ENCODE results near the gene SPRING1. TPM values are rescaled to one million over a fixed set of nuclear protein-coding genes. Genes with fewer than 3 reads are reported as not detected.
A peak's percentile ranks its signal among the peaks of the same experiment; 100 is the strongest.

The SPRING1 gene
- total RNA-seq, 1 donor from 2014 or later, result 6.3 TPM

DNA sequence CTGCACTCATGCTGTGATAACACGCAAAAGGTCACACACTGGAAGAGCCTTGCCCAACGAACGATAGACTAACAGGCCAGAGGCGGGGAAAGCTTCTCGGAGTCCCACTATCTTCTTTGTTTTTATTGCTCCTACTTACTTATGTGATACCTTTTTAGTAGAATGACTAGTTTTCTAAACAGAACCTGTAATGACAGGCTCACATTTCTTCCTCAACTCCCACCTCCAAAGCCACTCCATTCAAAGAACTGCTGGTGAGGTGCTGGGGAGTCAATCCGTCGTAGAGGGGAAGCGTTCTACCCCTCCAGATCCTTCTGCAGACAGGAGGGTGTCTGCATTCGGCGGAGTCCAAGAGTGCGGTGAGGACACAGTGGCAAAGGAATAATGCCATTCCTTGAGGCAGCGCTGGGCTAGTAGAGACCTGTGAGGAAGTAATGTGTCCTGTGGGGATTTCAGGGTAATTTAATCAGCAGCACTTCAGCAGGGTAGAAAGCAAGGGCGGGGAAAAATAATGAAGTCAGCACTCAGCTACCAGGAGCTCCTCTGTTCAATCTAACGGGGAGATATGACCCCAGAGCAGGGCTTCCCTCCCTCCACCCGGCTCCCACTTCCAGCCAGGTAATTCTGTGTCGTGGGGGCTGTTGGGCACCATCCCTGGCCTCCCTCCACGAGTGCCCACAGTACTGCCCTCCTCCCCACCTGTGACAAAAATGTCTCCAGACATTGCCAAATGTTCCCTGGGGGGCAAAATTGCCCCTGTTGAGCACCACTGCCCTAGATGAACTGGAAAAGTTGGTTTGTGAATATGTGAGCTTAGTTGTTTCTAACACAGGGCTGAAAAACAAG, 25.2 kb downstream of the SPRING1 start:
- Histone ChIP-seq H3K27me3 (ENCODE audit: control insufficient read depth in 3 of 3, insufficient read depth in 3 of 3, low read length in 3 of 3) (peaks cover 0 to 5% (median 0%) of the 10 kb centered on the region in 3 donors), H3K4me3 (ENCODE audit: low read length in 3 of 3) (no peak overlapping the region), H3K36me3 (ENCODE audit: control insufficient read depth in 3 of 3, insufficient read depth in 3 of 3, low read length in 3 of 3) (peaks cover 0 to 4% (median 0%) of the 10 kb centered on the region in 3 donors), H3K9ac (ENCODE audit: low read depth in 1 of 3, low read length in 3 of 3) (no peak overlapping the region), H3K4me1 (ENCODE audit: control insufficient read depth in 3 of 3, insufficient read depth in 3 of 3, low read length in 3 of 3) (peaks cover 30 to 39% (median 31%) of the 10 kb centered on the region in 3 donors), H3K9me3 (ENCODE audit: control insufficient read depth in 3 of 3, low read length in 3 of 3) (no peaks in the 10 kb centered on the region), H3K27ac (ENCODE audit: low read depth, low read length) (no peak overlapping the region)

DNA sequence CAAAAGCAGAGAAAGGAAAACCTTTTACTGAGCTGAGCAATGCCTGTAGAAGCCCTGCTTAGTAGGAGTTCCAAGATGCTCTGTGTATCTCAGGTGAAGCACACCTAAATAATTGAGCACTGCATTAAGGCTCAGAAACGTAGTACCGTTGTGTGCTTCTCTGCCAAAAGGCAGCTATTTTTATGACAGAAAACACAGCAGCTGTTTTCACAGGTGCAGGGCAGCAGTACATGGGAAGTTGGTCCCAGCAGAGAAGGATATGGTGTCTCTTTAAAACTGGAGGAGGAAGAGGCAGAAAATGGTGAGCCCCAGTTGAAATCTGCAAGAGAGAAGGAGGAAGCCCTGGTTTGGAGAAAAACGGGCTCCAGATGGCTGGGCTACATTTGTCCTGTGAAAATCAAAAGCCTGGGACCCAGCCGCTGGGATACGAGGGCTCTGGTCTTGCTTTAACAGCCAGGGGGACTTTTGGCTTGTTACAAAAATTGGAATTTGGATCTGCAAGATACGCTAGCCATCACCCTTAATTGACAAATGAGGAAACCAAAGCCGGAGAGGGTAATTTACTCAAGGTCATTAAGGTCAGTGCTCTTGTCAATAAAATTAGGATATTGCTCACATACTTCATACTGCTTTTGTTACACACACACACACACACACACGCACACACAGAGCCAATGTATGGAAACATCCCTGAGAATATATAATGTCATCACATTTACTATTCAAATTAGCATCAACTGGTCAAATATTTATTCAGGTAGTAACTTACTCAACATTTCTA, 27.3 kb downstream of the SPRING1 start:
- Histone ChIP-seq H3K9me3 (ENCODE audit: control insufficient read depth in 3 of 3, low read length in 3 of 3) (no peaks in the 10 kb centered on the region), H3K4me3 (ENCODE audit: low read length in 3 of 3) (no peak overlapping the region), H3K27ac (ENCODE audit: low read depth, low read length) (no peak overlapping the region), H3K27me3 (ENCODE audit: control insufficient read depth in 3 of 3, insufficient read depth in 3 of 3, low read length in 3 of 3) (peaks cover 0 to 5% (median 0%) of the 10 kb centered on the region in 3 donors), H3K9ac (ENCODE audit: low read depth in 1 of 3, low read length in 3 of 3) (no peak overlapping the region), H3K36me3 (ENCODE audit: control insufficient read depth in 3 of 3, insufficient read depth in 3 of 3, low read length in 3 of 3) (peaks cover 0 to 4% (median 0%) of the 10 kb centered on the region in 3 donors), H3K4me1 (ENCODE audit: control insufficient read depth in 3 of 3, insufficient read depth in 3 of 3, low read length in 3 of 3) (peaks cover 19 to 22% (median 19%) of the 10 kb centered on the region in 3 donors)

DNA sequence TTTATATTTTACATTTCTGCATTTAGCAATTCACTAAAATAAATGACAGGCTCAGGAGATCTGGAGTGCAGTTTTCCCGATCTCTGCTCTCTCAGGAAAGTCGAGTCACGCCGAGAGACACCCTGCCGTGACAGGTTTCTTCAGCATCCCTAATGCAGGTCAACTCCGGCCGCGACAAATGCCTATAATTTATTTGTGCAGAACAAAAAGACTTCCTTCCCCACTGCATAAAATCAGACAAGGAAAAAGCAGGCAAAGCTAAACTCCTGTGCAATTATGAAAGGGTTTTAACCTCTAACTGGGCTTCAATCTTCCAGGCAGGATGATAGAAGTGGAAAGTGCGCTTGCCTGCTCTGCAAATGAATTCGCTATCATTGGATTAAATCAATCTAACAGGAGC, 28.1 kb downstream of the SPRING1 start:
- no peak overlapping the region for H3K9ac ChIP-seq (ENCODE audit: low read depth in 1 of 3, low read length in 3 of 3)
- H3K27me3 ChIP-seq (ENCODE audit: control insufficient read depth in 3 of 3, insufficient read depth in 3 of 3, low read length in 3 of 3), result peaks cover 0 to 5% (median 0%) of the 10 kb centered on the region in 3 donors
- H3K4me3 ChIP-seq (ENCODE audit: low read length in 3 of 3), result no peak overlapping the region
- H3K9me3 ChIP-seq (ENCODE audit: control insufficient read depth in 3 of 3, low read length in 3 of 3), result no peaks in the 10 kb centered on the region
- H3K4me1 ChIP-seq (ENCODE audit: control insufficient read depth in 3 of 3, insufficient read depth in 3 of 3, low read length in 3 of 3), result peaks cover 19 to 21% (median 19%) of the 10 kb centered on the region in 3 donors
- no peaks in the 10 kb centered on the region for H3K36me3 ChIP-seq (ENCODE audit: control insufficient read depth in 3 of 3, insufficient read depth in 3 of 3, low read length in 3 of 3)
- no peak overlapping the region for H3K27ac ChIP-seq (ENCODE audit: low read depth, low read length)

DNA sequence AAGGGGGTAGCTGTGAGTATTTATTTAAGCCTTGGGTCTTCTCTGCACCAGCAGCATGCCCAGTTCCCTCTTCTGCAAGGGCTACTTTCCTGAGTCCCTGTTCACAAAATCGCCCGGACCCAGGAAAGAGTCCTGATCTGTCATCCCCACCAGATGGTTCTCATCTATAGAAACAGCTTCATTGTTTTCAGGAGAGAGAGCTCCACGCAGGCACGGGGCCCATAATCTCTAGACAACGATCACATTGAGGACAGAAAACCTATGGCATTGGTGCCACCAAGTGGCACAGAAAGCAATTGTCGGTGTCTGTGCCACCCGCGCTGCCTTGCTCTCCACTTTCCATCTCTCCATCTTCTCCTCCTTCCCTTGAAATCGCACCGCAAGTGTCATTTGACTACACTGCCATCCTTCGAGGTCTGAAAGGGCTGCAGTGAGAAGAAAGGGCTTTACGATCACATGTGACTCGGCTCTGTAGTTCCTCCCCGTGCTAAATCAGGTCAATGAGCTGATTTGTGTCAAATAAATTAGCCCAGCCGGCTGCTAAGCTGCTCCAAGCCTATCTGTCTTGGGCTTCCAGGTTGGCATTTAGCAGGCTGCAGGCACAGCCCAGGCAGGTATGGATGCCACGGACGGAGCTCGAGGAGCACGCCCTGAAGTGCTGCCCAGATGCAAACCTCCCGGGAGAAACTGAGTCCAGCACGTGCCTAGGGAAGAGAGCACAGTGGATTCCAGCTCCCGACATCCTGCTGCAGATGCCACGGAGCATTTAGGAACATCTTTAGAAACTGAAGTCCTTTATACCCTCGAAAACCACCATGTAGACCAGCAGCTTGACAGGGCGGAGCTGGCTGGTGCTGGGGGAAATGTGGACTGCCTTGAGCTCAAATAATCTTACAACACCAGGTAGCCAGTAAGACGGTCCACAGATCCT, 28.8 kb downstream of the SPRING1 start:
- H3K9me3 ChIP-seq (ENCODE audit: control insufficient read depth in 3 of 3, low read length in 3 of 3), result no peaks in the 10 kb centered on the region
- H3K4me3 ChIP-seq (ENCODE audit: low read length in 3 of 3), result peak overlapping the region; percentile 11 to 58 (median 41)
- H3K4me1 ChIP-seq (ENCODE audit: control insufficient read depth in 3 of 3, insufficient read depth in 3 of 3, low read length in 3 of 3), result peaks cover 19 to 21% (median 19%) of the 10 kb centered on the region in 3 donors
- no peak overlapping the region for H3K27ac ChIP-seq (ENCODE audit: low read depth, low read length)
- no peaks in the 10 kb centered on the region for H3K36me3 ChIP-seq (ENCODE audit: control insufficient read depth in 3 of 3, insufficient read depth in 3 of 3, low read length in 3 of 3)
- H3K27me3 ChIP-seq (ENCODE audit: control insufficient read depth in 3 of 3, insufficient read depth in 3 of 3, low read length in 3 of 3), result peaks cover 0 to 5% (median 0%) of the 10 kb centered on the region in 3 donors
- H3K9ac ChIP-seq (ENCODE audit: low read depth in 1 of 3, low read length in 3 of 3), result peak overlapping the region in 1 of 3 donors; percentile 41

DNA sequence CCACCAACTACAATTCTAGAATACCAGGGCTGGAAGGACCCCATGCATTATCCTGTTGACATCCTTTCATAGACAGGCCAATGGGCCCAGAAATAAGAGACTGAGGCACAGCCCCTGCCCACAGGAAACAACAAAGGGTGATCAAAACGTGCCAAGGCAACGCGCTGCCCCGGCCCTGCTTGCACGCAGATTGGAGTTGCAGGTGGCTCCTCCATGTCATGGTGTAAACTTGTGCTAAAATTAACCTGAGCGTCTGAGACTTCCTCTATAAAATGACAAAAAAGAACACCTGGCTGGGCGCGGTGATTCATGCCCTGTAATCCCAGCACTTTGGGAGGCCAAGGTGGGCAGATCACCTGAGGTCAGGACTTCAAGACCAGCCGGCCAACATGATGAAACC, 30.1 kb downstream of the SPRING1 start:
- peaks cover 0 to 5% (median 0%) of the 10 kb centered on the region in 3 donors for H3K27me3 ChIP-seq (ENCODE audit: control insufficient read depth in 3 of 3, insufficient read depth in 3 of 3, low read length in 3 of 3)
- H3K4me1 ChIP-seq (ENCODE audit: control insufficient read depth in 3 of 3, insufficient read depth in 3 of 3, low read length in 3 of 3), result peaks cover 23 to 25% (median 23%) of the 10 kb centered on the region in 3 donors
- H3K4me3 ChIP-seq (ENCODE audit: low read length in 3 of 3), result no peak overlapping the region
- H3K9me3 ChIP-seq (ENCODE audit: control insufficient read depth in 3 of 3, low read length in 3 of 3), result no peaks in the 10 kb centered on the region
- H3K9ac ChIP-seq (ENCODE audit: low read depth in 1 of 3, low read length in 3 of 3), result no peak overlapping the region
- H3K36me3 ChIP-seq (ENCODE audit: control insufficient read depth in 3 of 3, insufficient read depth in 3 of 3, low read length in 3 of 3), result no peaks in the 10 kb centered on the region
- no peak overlapping the region for H3K27ac ChIP-seq (ENCODE audit: low read depth, low read length)

DNA sequence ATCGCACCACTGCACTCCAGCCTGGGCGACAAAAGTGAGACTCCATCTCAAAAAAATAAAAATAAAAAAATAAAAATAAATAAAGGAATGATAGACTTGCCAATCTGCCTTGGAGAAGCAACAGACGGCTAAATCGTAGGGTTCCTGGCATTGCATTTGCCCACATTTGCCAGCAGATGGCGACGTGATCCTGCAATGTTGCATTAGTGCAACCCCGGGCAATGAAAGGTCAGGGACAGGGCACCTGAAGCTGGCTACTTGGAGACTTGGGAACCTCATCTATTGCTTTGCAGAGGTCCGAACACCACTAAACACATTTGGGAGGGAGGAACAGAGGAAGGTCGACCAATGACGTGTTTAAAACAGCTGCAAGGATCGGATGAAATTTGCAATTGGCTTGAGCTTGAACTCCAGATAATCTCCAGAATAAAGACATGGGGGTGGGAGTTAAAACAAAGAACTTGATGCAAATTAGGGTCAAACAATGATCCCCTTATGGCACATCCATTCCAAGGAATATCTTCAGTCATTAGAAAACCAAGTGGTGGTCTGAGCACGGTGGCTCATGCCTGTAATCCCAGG, 34.6 kb downstream of the SPRING1 start:
- peaks cover 4% of the 10 kb centered on the region in 3 donors for H3K4me1 ChIP-seq (ENCODE audit: control insufficient read depth in 3 of 3, insufficient read depth in 3 of 3, low read length in 3 of 3)
- H3K9ac ChIP-seq (ENCODE audit: low read depth in 1 of 3, low read length in 3 of 3), result no peak overlapping the region
- H3K36me3 ChIP-seq (ENCODE audit: control insufficient read depth in 3 of 3, insufficient read depth in 3 of 3, low read length in 3 of 3), result no peaks in the 10 kb centered on the region
- H3K27ac ChIP-seq (ENCODE audit: low read depth, low read length), result no peak overlapping the region
- peak overlapping the region in 1 of 3 donors; percentile 48 for H3K4me3 ChIP-seq (ENCODE audit: low read length in 3 of 3)
- H3K27me3 ChIP-seq (ENCODE audit: control insufficient read depth in 3 of 3, insufficient read depth in 3 of 3, low read length in 3 of 3), result no peaks in the 10 kb centered on the region
- H3K9me3 ChIP-seq (ENCODE audit: control insufficient read depth in 3 of 3, low read length in 3 of 3), result no peaks in the 10 kb centered on the region

DNA sequence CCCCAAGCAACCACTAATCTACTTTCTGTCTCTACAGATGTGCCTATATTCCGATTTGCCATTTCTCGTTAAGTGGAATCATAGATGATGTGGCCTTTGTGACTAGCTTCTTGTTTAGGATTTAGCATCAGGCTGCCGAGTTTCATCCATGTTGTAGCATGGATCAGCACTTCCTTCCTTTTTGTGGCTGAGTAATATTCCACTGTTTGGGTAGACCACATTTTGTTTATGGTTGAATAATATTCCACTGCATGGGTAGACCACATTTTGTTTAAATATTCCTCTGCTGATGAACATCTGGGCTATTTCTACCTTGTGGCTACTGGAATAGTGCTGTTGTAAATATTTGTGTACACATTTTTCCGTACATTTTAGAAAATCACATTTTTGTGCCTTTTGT, 36.4 kb downstream of the SPRING1 start:
- Histone ChIP-seq H3K4me3 (ENCODE audit: low read length in 3 of 3) (no peak overlapping the region), H3K4me1 (ENCODE audit: control insufficient read depth in 3 of 3, insufficient read depth in 3 of 3, low read length in 3 of 3) (peaks cover 4 to 10% (median 4%) of the 10 kb centered on the region in 3 donors), H3K27ac (ENCODE audit: low read depth, low read length) (no peak overlapping the region), H3K9me3 (ENCODE audit: control insufficient read depth in 3 of 3, low read length in 3 of 3) (no peaks in the 10 kb centered on the region), H3K9ac (ENCODE audit: low read depth in 1 of 3, low read length in 3 of 3) (no peak overlapping the region), H3K36me3 (ENCODE audit: control insufficient read depth in 3 of 3, insufficient read depth in 3 of 3, low read length in 3 of 3) (no peaks in the 10 kb centered on the region), H3K27me3 (ENCODE audit: control insufficient read depth in 3 of 3, insufficient read depth in 3 of 3, low read length in 3 of 3) (no peaks in the 10 kb centered on the region)

DNA sequence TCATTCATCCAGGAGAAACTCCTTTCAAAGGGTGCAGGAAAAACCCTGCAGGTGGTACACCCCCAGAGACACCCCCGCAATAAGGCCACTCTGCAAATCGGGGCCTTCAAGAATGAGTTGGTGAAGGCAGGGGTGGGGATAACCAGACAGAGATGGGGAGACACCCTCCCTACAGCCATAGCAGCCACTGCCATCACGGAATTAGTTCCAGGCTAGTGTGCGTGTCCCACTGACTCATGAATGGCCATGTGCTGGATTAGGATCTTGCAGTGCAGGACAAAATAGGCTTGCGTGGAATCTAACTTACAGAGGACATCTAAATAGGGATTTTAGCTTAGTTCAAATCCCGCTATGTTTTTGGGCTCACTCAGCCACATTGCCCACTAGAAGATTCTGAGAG, 37.8 kb downstream of the SPRING1 start:
- Histone ChIP-seq H3K9ac (ENCODE audit: low read depth in 1 of 3, low read length in 3 of 3) (no peak overlapping the region), H3K9me3 (ENCODE audit: control insufficient read depth in 3 of 3, low read length in 3 of 3) (no peaks in the 10 kb centered on the region), H3K27me3 (ENCODE audit: control insufficient read depth in 3 of 3, insufficient read depth in 3 of 3, low read length in 3 of 3) (peaks cover 0 to 3% (median 3%) of the 10 kb centered on the region in 3 donors), H3K36me3 (ENCODE audit: control insufficient read depth in 3 of 3, insufficient read depth in 3 of 3, low read length in 3 of 3) (no peaks in the 10 kb centered on the region), H3K27ac (ENCODE audit: low read depth, low read length) (no peak overlapping the region), H3K4me3 (ENCODE audit: low read length in 3 of 3) (no peak overlapping the region), H3K4me1 (ENCODE audit: control insufficient read depth in 3 of 3, insufficient read depth in 3 of 3, low read length in 3 of 3) (peaks cover 4 to 12% (median 4%) of the 10 kb centered on the region in 3 donors)

DNA sequence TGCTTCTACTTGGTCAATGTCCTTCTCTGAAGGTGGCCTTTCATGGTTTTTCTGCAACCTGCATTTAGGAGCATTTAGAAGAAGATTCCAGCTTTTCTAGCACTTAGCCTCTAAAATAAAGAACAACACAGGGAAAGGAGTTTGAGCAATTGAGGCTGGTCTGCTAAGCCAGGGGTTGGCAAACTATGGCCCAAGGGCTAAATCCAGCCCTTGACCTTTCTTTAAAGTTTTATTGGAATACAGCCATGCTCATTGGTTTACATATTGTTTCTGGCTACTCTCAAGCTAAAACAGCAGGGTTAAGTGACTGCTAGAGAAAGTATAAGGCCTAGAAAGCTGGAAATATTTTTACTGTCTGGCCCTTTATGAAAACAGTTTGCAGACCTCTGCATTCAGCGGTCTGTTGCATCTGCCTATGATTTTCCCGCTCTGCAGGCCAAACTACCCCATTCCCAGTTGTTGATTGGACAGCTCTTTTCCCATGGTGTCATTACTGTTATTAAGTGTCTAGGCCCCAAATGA, 39.3 kb downstream of the SPRING1 start:
- Histone ChIP-seq H3K36me3 (ENCODE audit: control insufficient read depth in 3 of 3, insufficient read depth in 3 of 3, low read length in 3 of 3) (no peaks in the 10 kb centered on the region), H3K9me3 (ENCODE audit: control insufficient read depth in 3 of 3, low read length in 3 of 3) (no peaks in the 10 kb centered on the region), H3K4me1 (ENCODE audit: control insufficient read depth in 3 of 3, insufficient read depth in 3 of 3, low read length in 3 of 3) (peaks cover 6 to 16% (median 6%) of the 10 kb centered on the region in 3 donors), H3K9ac (ENCODE audit: low read depth in 1 of 3, low read length in 3 of 3) (no peak overlapping the region), H3K27ac (ENCODE audit: low read depth, low read length) (no peak overlapping the region), H3K4me3 (ENCODE audit: low read length in 3 of 3) (no peak overlapping the region), H3K27me3 (ENCODE audit: control insufficient read depth in 3 of 3, insufficient read depth in 3 of 3, low read length in 3 of 3) (peaks cover 5 to 18% (median 17%) of the 10 kb centered on the region in 3 donors)

All from skeletal muscle tissue (tissue), 4 donors.